Neural cell (in vitro differentiated cells): ENCODE results near the gene ZDHHC14. TPM values are rescaled to one million over a fixed set of nuclear protein-coding genes. Genes with fewer than 3 reads are reported as not detected.

ENCODE experiments used
- H2AFZ ChIP-seq: fragments of 200-600, 300-800 bp; sonication (generic), shearing (Covaris generic); 2 replicates; pipeline ENCODE4 v1.6.0; 2014; ENCODE audit warnings: low read depth, mild to moderate bottlenecking, antibody characterized with exemption, low read length, moderate library complexity
- H3F3A ChIP-seq: fragments of 200-600 bp; shearing (Covaris generic); 2 replicates; pipeline ENCODE4 v1.6.1; 2016; ENCODE audit warnings: mild to moderate bottlenecking, moderate library complexity, mixed read lengths, antibody characterized with exemption, low read length; ENCODE audit not compliant: insufficient read depth, poor library complexity, severe bottlenecking
- H3K27ac ChIP-seq: fragments of 200-600, 300-800 bp; sonication (generic), shearing (Covaris generic); 2 replicates; pipeline ENCODE4 v1.5.1; 2014; ENCODE audit warnings: mild to moderate bottlenecking, low read length, moderate library complexity
- H3K27me3 ChIP-seq: fragments of 300-800, 200-600 bp; sonication (generic), shearing (Covaris generic); 2 replicates; pipeline ENCODE4 v1.6.0; 2014; ENCODE audit warnings: mild to moderate bottlenecking, low read depth, low read length, moderate library complexity; ENCODE audit not compliant: insufficient read depth
- H3K36me3 ChIP-seq: fragments of 300-800, 200-600 bp; sonication (generic), shearing (Covaris generic); 2 replicates; pipeline ENCODE4 v1.5.1; 2014; ENCODE audit warnings: mild to moderate bottlenecking, antibody characterized with exemption, low read length, moderate library complexity; ENCODE audit not compliant: insufficient read depth
- H3K4me2 ChIP-seq: fragments of 300-800, 200-600 bp; sonication (generic), shearing (Covaris generic); 2 replicates; pipeline ENCODE4 v1.6.0; 2014; ENCODE audit warnings: mild to moderate bottlenecking, low read length
- H3K4me3 ChIP-seq: fragments of 300-800, 200-600 bp; sonication (generic), shearing (Covaris generic); 2 replicates; pipeline ENCODE4 v1.5.1; 2014; ENCODE audit warnings: mild to moderate bottlenecking, low read length, moderate library complexity
- H3K79me2 ChIP-seq: fragments of 200-600 bp; shearing (Covaris generic); replicated peaks from 2 replicates; pipeline ENCODE4 v1.6.0; 2014; ENCODE audit warnings: mild to moderate bottlenecking, low read length, moderate library complexity; ENCODE audit not compliant: insufficient read depth
- H3K9ac ChIP-seq: fragments of 300-800, 200-600 bp; sonication (generic), shearing (Covaris generic); 2 replicates; pipeline ENCODE4 v1.6.1; 2016; ENCODE audit warnings: mild to moderate bottlenecking, low read length, mixed read lengths
- H3K9me2 ChIP-seq: fragments of 200-600 bp; shearing (Covaris generic); 2 replicates; pipeline ENCODE4 v1.6.1; 2016; ENCODE audit warnings: mild to moderate bottlenecking, low read length, mixed read lengths; ENCODE audit not compliant: insufficient read depth
- H3K9me3 ChIP-seq: fragments of 200-600, 300-800 bp; sonication (generic), shearing (Covaris generic); 2 replicates; pipeline ENCODE4 v1.6.1; 2016; ENCODE audit warnings: mild to moderate bottlenecking, mixed run types, low read length, moderate library complexity, mixed read lengths
- H4K20me1 ChIP-seq: fragments of 200-600 bp; shearing (Covaris generic); 2 replicates; pipeline ENCODE4 v1.6.1; 2016; ENCODE audit warnings: mild to moderate bottlenecking, mixed run types; ENCODE audit not compliant: insufficient read depth
- CTCF ChIP-seq: fragments of 450-650 bp; IDR thresholded peaks from 2 replicates; pipeline ENCODE4 v1.5.1; 2014; ENCODE audit warnings: antibody characterized with exemption, mild to moderate bottlenecking, moderate library complexity; ENCODE audit not compliant: poor library complexity, severe bottlenecking
- EP300 ChIP-seq: fragments of 450-650 bp; conservative IDR thresholded peaks from 2 replicates; pipeline ENCODE4 v1.6.1; 2014; ENCODE audit warnings: antibody characterized with exemption, mild to moderate bottlenecking, moderate library complexity; ENCODE audit not compliant: poor library complexity, severe bottlenecking
- EZH2 ChIP-seq: fragments of 200-600, 300-800 bp; shearing (Covaris generic), sonication (generic); IDR thresholded peaks from 2 replicates; pipeline ENCODE4 v1.6.1; 2014; ENCODE audit warnings: antibody characterized with exemption, low read length, borderline replicate concordance, mild to moderate bottlenecking; ENCODE audit not compliant: insufficient read depth, poor library complexity, severe bottlenecking
- MXI1 ChIP-seq: fragments of 450-650 bp; conservative IDR thresholded peaks from 2 replicates; pipeline ENCODE4 v1.6.1; 2014; ENCODE audit warnings: antibody characterized with exemption, mild to moderate bottlenecking; ENCODE audit not compliant: poor library complexity, severe bottlenecking
- POLR2AphosphoS5 ChIP-seq: IDR thresholded peaks from 2 replicates; pipeline ENCODE4 v1.6.1; 2012
- RAD21 ChIP-seq: fragments of 450-650 bp; conservative IDR thresholded peaks from 2 replicates; pipeline ENCODE4 v1.6.1; 2014; ENCODE audit warnings: antibody characterized with exemption, mild to moderate bottlenecking, moderate library complexity
- SMC3 ChIP-seq: fragments of 450-650 bp; conservative IDR thresholded peaks from 2 replicates; pipeline ENCODE4 v1.6.1; 2014; ENCODE audit warnings: antibody characterized with exemption, mild to moderate bottlenecking, moderate library complexity; ENCODE audit not compliant: poor library complexity
- TAF1 ChIP-seq: IDR thresholded peaks from 2 replicates; pipeline ENCODE4 v1.6.1; 2012; ENCODE audit warnings: low read depth
- polyA plus RNA-seq: library from polyadenylated mRNA; depleted of rRNA; stranded (reverse); fragments of >200 nt; gene quantifications from 2 replicates; pipeline ENCODE4 v1.2.3, GENCODE V29; 2014
- TF ChIP-seq, protein P1 (sequence below): IDR thresholded peaks from 2 replicates; pipeline ENCODE4 v1.6.1; 2012; ENCODE audit warnings: borderline replicate concordance

ZDHHC14 gene
- polyA plus RNA-seq, 1 donor from 2014 or later, result 4.1 TPM

GRCh38 chr6:157713451-157714152, 332.6 kb downstream of the ZDHHC14 start:
- Histone ChIP-seq H3K27me3 (no peaks in the 10 kb centered on the region), H3K4me2 (no peak overlapping the region), H2AFZ (no peak overlapping the region), H3K9me2 (no peaks in the 10 kb centered on the region), H3K4me3 (no peak overlapping the region), H3F3A (no peaks in the 10 kb centered on the region), H3K79me2 (no peaks in the 10 kb centered on the region), H3K27ac (no peak overlapping the region), H4K20me1 (no peaks in the 10 kb centered on the region), H3K36me3 (no peaks in the 10 kb centered on the region), H3K9ac (no peak overlapping the region), H3K9me3 (no peaks in the 10 kb centered on the region)
- no peak for TF ChIP-seq EZH2
- no peak for TF ChIP-seq TAF1
- TF ChIP-seq CTCF, result no peak

DNA sequence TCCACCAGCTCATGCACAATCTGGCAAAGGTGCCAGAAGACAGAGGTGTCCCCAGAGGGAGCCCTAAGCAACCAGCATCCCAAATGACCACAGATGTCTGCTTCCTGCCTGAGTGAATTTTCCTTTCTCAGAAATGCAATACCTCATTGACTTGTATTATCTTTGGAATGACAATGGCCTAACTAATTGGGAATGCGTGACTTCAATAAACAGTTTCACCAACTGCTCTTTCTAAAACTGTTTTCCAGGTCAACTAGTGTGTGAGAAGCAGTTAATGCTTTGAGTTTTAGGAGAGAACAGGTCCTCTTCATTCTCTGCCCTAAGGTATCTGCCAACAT, 333.1 kb downstream of the ZDHHC14 start:
- Histone ChIP-seq H3K79me2 (no peaks in the 10 kb centered on the region), H3K9me2 (no peaks in the 10 kb centered on the region), H3K27me3 (no peaks in the 10 kb centered on the region), H3K9me3 (no peaks in the 10 kb centered on the region), H3K27ac (no peak overlapping the region), H2AFZ (no peak overlapping the region), H3K9ac (no peak overlapping the region), H3F3A (no peaks in the 10 kb centered on the region), H3K4me3 (no peak overlapping the region), H3K4me2 (no peak overlapping the region), H4K20me1 (no peaks in the 10 kb centered on the region), H3K36me3 (no peaks in the 10 kb centered on the region)
- TF ChIP-seq CTCF, result no peak
- TF ChIP-seq POLR2AphosphoS5, result no peak
- TF ChIP-seq, protein P1, sequence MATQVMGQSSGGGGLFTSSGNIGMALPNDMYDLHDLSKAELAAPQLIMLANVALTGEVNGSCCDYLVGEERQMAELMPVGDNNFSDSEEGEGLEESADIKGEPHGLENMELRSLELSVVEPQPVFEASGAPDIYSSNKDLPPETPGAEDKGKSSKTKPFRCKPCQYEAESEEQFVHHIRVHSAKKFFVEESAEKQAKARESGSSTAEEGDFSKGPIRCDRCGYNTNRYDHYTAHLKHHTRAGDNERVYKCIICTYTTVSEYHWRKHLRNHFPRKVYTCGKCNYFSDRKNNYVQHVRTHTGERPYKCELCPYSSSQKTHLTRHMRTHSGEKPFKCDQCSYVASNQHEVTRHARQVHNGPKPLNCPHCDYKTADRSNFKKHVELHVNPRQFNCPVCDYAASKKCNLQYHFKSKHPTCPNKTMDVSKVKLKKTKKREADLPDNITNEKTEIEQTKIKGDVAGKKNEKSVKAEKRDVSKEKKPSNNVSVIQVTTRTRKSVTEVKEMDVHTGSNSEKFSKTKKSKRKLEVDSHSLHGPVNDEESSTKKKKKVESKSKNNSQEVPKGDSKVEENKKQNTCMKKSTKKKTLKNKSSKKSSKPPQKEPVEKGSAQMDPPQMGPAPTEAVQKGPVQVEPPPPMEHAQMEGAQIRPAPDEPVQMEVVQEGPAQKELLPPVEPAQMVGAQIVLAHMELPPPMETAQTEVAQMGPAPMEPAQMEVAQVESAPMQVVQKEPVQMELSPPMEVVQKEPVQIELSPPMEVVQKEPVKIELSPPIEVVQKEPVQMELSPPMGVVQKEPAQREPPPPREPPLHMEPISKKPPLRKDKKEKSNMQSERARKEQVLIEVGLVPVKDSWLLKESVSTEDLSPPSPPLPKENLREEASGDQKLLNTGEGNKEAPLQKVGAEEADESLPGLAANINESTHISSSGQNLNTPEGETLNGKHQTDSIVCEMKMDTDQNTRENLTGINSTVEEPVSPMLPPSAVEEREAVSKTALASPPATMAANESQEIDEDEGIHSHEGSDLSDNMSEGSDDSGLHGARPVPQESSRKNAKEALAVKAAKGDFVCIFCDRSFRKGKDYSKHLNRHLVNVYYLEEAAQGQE, result no peak
- no peak for TF ChIP-seq MXI1
- no peak for TF ChIP-seq TAF1
- TF ChIP-seq SMC3, result no peak
- no peak for TF ChIP-seq EZH2
- TF ChIP-seq EP300, result no peak
- no peak for TF ChIP-seq RAD21
